GM12878 (cell line): ENCODE data around the gene MCTP2. TPM values are rescaled to one million over a fixed set of nuclear protein-coding genes. Genes with fewer than 3 reads are reported as not detected.

Experiments used
- ATAC-seq: fragments of 200-7000 bp; cut with Tn5 transposase; 3 replicates; pipeline ENCODE4 v1.9.1; 2020; ENCODE audit warnings: mild to moderate bottlenecking, moderate library complexity
- BruUV-seq: library from RNA; stranded (reverse); fragments of 400-500 nt; replicated peaks from 2 replicates; lab custom pipeline; 2021; lab: Mats Ljungman, UMichigan
- CTCF ChIA-PET: fragments of 300-600 bp; sonication (Branson Sonifier 250); formaldehyde crosslinking; extraction: SDS; loops from one replicate; lab custom pipeline; 2021; ENCODE audit warnings: inconsistent platforms; lab: Yijun Ruan, JAX
- POLR2A ChIA-PET: fragments of 350-600 bp; formaldehyde crosslinking; extraction: SDS; loops from one replicate; lab custom pipeline; 2021; ENCODE audit warnings: inconsistent platforms; lab: Charles Lee
- RAD21 ChIA-PET: fragments of 300-600 bp; sonication (Branson Sonifier 250); formaldehyde crosslinking; loops from one replicate; lab custom pipeline; 2023; ENCODE audit warnings: antibody characterized with exemption; ENCODE audit not compliant: unreplicated experiment; lab: Charles Lee
- SMC1A ChIA-PET: fragments of 300-600 bp; sonication (Branson Sonifier 250); formaldehyde crosslinking; loops from one replicate; lab custom pipeline; 2023; ENCODE audit not compliant: unreplicated experiment, uncharacterized antibody; lab: Charles Lee
- DNase-seq: peaks from one replicate; pipeline ENCODE4 v3.0.0-alpha.2; 2011; ENCODE audit warnings: low read depth, low spot score
- FAIRE-seq: peaks from 3 replicates; lab custom pipeline; 2011; peaks lifted over from hg19 to GRCh38; lab: Jason Lieb, UNC
- H2AFZ ChIP-seq: 2 replicates; pipeline ENCODE4 v1.6.0; 2011; ENCODE audit warnings: low read depth, low read length, control low read depth; ENCODE audit not compliant: control insufficient read depth
- H3K27ac ChIP-seq: 2 replicates; pipeline ENCODE4 v1.5.1; 2011; ENCODE audit warnings: control low read depth; ENCODE audit not compliant: control insufficient read depth, insufficient read depth
- H3K27me3 ChIP-seq, 2 experiments: replicated peaks in 1 of 2; 2 replicates each; pipeline versions ENCODE4 v1.6.0 to v1.6.1; 2011; ENCODE audit warnings: low read length in 1 of 2; ENCODE audit not compliant: control insufficient read depth in 2 of 2, insufficient read depth in 2 of 2
- H3K36me3 ChIP-seq, 2 experiments: 2 replicates each; pipeline ENCODE4 v1.5.1; 2011; ENCODE audit warnings: low read length in 1 of 2; ENCODE audit not compliant: control insufficient read depth in 2 of 2, insufficient read depth in 2 of 2
- H3K4me1 ChIP-seq: 2 replicates; pipeline ENCODE4 v1.6.1; 2011; ENCODE audit warnings: mild to moderate bottlenecking, low read length, moderate library complexity, mixed read lengths; ENCODE audit not compliant: control insufficient read depth, insufficient read depth
- H3K4me2 ChIP-seq: 2 replicates; pipeline ENCODE4 v1.6.0; 2011; ENCODE audit warnings: control low read depth; ENCODE audit not compliant: control insufficient read depth, insufficient read depth
- H3K4me3 ChIP-seq: fragments of 200-600 bp; sonication (generic); 2 replicates; pipeline ENCODE4 v1.5.1; 2016
- H3K79me2 ChIP-seq: 2 replicates; pipeline ENCODE4 v1.6.0; 2011; ENCODE audit warnings: low read length; ENCODE audit not compliant: control insufficient read depth, insufficient read depth
- H3K9ac ChIP-seq: 2 replicates; pipeline ENCODE4 v1.8.0; 2011; ENCODE audit warnings: low read length, control low read depth, mixed read lengths; ENCODE audit not compliant: control insufficient read depth, insufficient read depth
- H3K9me3 ChIP-seq: replicated peaks from 3 replicates; pipeline ENCODE4 v1.5.1; 2011; ENCODE audit warnings: mild to moderate bottlenecking, low read length; ENCODE audit not compliant: control insufficient read depth, insufficient read depth
- H4K20me1 ChIP-seq: 2 replicates; pipeline ENCODE4 v1.6.0; 2011; ENCODE audit not compliant: control insufficient read depth, insufficient read depth
- ATF7 ChIP-seq: fragments of 450-650 bp; IDR thresholded peaks from 2 replicates; pipeline ENCODE4 v1.6.1; 2016; ENCODE audit warnings: low read depth, mild to moderate bottlenecking
- BACH1 ChIP-seq: fragments of 450-650 bp; IDR thresholded peaks from 2 replicates; pipeline ENCODE4 v1.6.1; 2017; ENCODE audit warnings: mild to moderate bottlenecking, borderline replicate concordance
- BCLAF1 ChIP-seq: fragments of 450-650 bp; IDR thresholded peaks from 2 replicates; pipeline ENCODE4 v1.6.1; 2017; ENCODE audit warnings: antibody characterized with exemption, mild to moderate bottlenecking, moderate library complexity
- BMI1 ChIP-seq: fragments of 450-650 bp; IDR thresholded peaks from 2 replicates; pipeline ENCODE4 v1.6.1; 2016; ENCODE audit warnings: mild to moderate bottlenecking, moderate library complexity, borderline replicate concordance
- DPF2 ChIP-seq: fragments of 450-650 bp; IDR thresholded peaks from 2 replicates; pipeline ENCODE4 v1.6.1; 2017; ENCODE audit warnings: mild to moderate bottlenecking
- EP300 ChIP-seq, 2 experiments: fragments of 150-350 bp in 1 of 2; IDR thresholded peaks; 2 replicates each; pipeline ENCODE4 v1.6.1; 2011 to 2012; ENCODE audit warnings: low read depth in 2 of 2, low read length in 2 of 2, borderline replicate concordance in 1 of 2, improper control_type of control experiment in 1 of 2, inconsistent platforms in 1 of 2; ENCODE audit not compliant: control insufficient read depth in 1 of 2
- KDM1A ChIP-seq: fragments of 200-600 bp; sonication (generic); IDR thresholded peaks from 2 replicates; pipeline ENCODE4 v1.6.1; 2016; ENCODE audit warnings: borderline replicate concordance
- NFXL1 ChIP-seq: fragments of 450-650 bp; IDR thresholded peaks from 2 replicates; pipeline ENCODE4 v1.6.1; 2017; ENCODE audit warnings: antibody characterized with exemption, mild to moderate bottlenecking, borderline replicate concordance
- POLR2AphosphoS5 ChIP-seq: IDR thresholded peaks from 2 replicates; pipeline ENCODE4 v1.6.1; 2011; ENCODE audit warnings: mild to moderate bottlenecking, low read length, inconsistent platforms
- RAD21 ChIP-seq: IDR thresholded peaks from 2 replicates; pipeline ENCODE4 v1.6.1; 2011; ENCODE audit warnings: mild to moderate bottlenecking, low read depth, low read length, moderate library complexity; ENCODE audit not compliant: insufficient read depth
- RFX5 ChIP-seq: IDR thresholded peaks from 2 replicates; pipeline ENCODE4 v1.6.1; 2011; ENCODE audit warnings: low read depth, low read length, improper control_type of control experiment
- SMARCA5 ChIP-seq: fragments of 450-650 bp; IDR thresholded peaks from 2 replicates; pipeline ENCODE4 v1.6.1; 2017; ENCODE audit warnings: mild to moderate bottlenecking
- SP1 ChIP-seq: IDR thresholded peaks from one replicate; pipeline ENCODE4 v1.6.1; 2011; ENCODE audit warnings: low read depth, low read length
- TAF1 ChIP-seq: IDR thresholded peaks from 2 replicates; pipeline ENCODE4 v1.6.1; 2011; ENCODE audit warnings: mild to moderate bottlenecking, low read depth, low read length, borderline replicate concordance
- TCF12 ChIP-seq: IDR thresholded peaks from 2 replicates; pipeline ENCODE4 v1.6.1; 2011; ENCODE audit warnings: low read depth, mild to moderate bottlenecking, low read length
- TCF3 ChIP-seq: IDR thresholded peaks from 2 replicates; pipeline ENCODE4 v1.6.1; 2012; ENCODE audit warnings: low read depth, mild to moderate bottlenecking, low read length, borderline replicate concordance; ENCODE audit not compliant: insufficient read depth
- ZNF24 ChIP-seq: fragments of 450-650 bp; IDR thresholded peaks from 2 replicates; pipeline ENCODE4 v1.6.1; 2017; ENCODE audit warnings: antibody characterized with exemption, mild to moderate bottlenecking
- WGBS: methylation state at CpG from one replicate; pipeline ENCODE4 v1.1.6; 2016; ENCODE audit warnings: low lambda C conversion rate; ENCODE audit not compliant: insufficient replicate concordance, insufficient coverage; ENCODE audit errors: missing lambda C conversion rate; 5-methylcytosine and 5-hydroxymethylcytosine counted together
- in situ Hi-C: fragments of 300-500 bp; cut with MboI; formaldehyde crosslinking; loops from 9 replicates; pipeline ENCODE4 v1.14.3; 2018; ENCODE audit warnings: mixed read lengths
- intact Hi-C: fragments of 100-400 bp; cut with micrococcal nuclease; formaldehyde crosslinking; loops from one replicate; pipeline ENCODE4 v1.14.2; 2022; ENCODE audit not compliant: unreplicated experiment
- polyA plus RNA-seq, 11 experiments: library from polyadenylated mRNA; depleted of rRNA in 4 of 11; unstranded in 6 of 11; stranded (reverse) in 5 of 11; fragments of >200 nt; fragmentation: Nextera tagmentation in 4 of 11; fragmentation: Illumina TruSeq in 1 of 11; extraction: Ambion mirVana in 4 of 11; extraction: Trizol in 1 of 11; gene quantifications; 1 replicate in 1 of 11; 2 replicates in 10 of 11; pipeline versions ENCODE4 v1.2.1 to v1.2.3, GENCODE V29; 2011 to 2016; ENCODE audit warnings: inconsistent platforms in 2 of 11, missing spikeins in 2 of 11, low read depth in 1 of 11
- total RNA-seq, 4 experiments: library from RNA; depleted of rRNA in 3 of 4; stranded (reverse); fragments of >200 nt in 3 of 4; fragmentation: Illumina TruSeq in 1 of 4; extraction: Trizol in 1 of 4; gene quantifications; 2 replicates each; pipeline versions ENCODE4 v1.2.1 to v1.2.3, GENCODE V29; 2013 to 2021
- TF ChIP-seq, protein P1 (sequence below): fragments of 450-650 bp; IDR thresholded peaks from 2 replicates; pipeline ENCODE4 v1.6.1; 2018; ENCODE audit warnings: mild to moderate bottlenecking, low read depth, moderate library complexity; ENCODE audit not compliant: partially characterized antibody
- TF ChIP-seq, protein P2 (sequence below): IDR thresholded peaks from 2 replicates; pipeline ENCODE4 v1.6.1; 2011; ENCODE audit warnings: mild to moderate bottlenecking, low read depth, low read length, moderate library complexity; ENCODE audit not compliant: insufficient replicate concordance

Gene MCTP2
- total and polyA plus RNA-seq, 10 of the 15 experiments (the other 5 are each of a cell fraction or from before 2014, with no cell fraction given): 0.24 to 48.5 (median 0.88) TPM

- FAIRE-seq: no peak
- Histone ChIP-seq H3K27ac (no peak overlapping the region), H3K9me3 (no peaks in the 10 kb centered on the region), H3K36me3 (no peaks in the 10 kb centered on the region), H3K79me2 (no peaks in the 10 kb centered on the region), H2AFZ (no peak overlapping the region), H3K4me1 (no peaks in the 10 kb centered on the region), H3K4me3 (no peak overlapping the region), H3K27me3 (no peaks in the 10 kb centered on the region), H3K9ac (no peak overlapping the region), H4K20me1 (no peaks in the 10 kb centered on the region), H3K4me2 (no peak overlapping the region)
- CTCF ChIA-PET: interaction anchor here (1.0 kb wide), 1 partner anchor 144 kb away, joined by 3 read pairs; no protein-coding TSS in a partner anchor
- POLR2A ChIA-PET: no interaction called here
- in situ Hi-C loops (no loop called here), intact Hi-C loops (no loop called here)
- no peak for DNase-seq
- no peak for ATAC-seq
- WGBS: 62% methylated on average over 7 of the region's 7 CpGs
- RAD21 ChIA-PET: no interaction called here
- SMC1A ChIA-PET: interaction anchor here (1.0 to 2.3 kb wide), 3 partner anchors 15 to 388 kb away, joined by 3 to 11 read pairs (median 3); no protein-coding TSS in a partner anchor
- BruUV-seq: no TSS peak
- TF ChIP-seq TAF1 (no peak), KDM1A (no peak), BACH1 (no peak), NFXL1 (no peak), DPF2 (no peak), ZNF24 (no peak), POLR2AphosphoS5 (no peak), RFX5 (no peak), SMARCA5 (no peak), BMI1 (no peak), TCF3 (no peak), ATF7 (no peak), BCLAF1 (no peak), RAD21 (no peak), TCF12 (no peak), SP1 (no peak), EP300 (IDR thresholded peaks at IDR 0.05; ENCODE audit: borderline replicate concordance in 1 of 2, control insufficient read depth in 1 of 2, low read depth in 2 of 2, low read length in 2 of 2) (no peak)
- TF ChIP-seq, protein P1, sequence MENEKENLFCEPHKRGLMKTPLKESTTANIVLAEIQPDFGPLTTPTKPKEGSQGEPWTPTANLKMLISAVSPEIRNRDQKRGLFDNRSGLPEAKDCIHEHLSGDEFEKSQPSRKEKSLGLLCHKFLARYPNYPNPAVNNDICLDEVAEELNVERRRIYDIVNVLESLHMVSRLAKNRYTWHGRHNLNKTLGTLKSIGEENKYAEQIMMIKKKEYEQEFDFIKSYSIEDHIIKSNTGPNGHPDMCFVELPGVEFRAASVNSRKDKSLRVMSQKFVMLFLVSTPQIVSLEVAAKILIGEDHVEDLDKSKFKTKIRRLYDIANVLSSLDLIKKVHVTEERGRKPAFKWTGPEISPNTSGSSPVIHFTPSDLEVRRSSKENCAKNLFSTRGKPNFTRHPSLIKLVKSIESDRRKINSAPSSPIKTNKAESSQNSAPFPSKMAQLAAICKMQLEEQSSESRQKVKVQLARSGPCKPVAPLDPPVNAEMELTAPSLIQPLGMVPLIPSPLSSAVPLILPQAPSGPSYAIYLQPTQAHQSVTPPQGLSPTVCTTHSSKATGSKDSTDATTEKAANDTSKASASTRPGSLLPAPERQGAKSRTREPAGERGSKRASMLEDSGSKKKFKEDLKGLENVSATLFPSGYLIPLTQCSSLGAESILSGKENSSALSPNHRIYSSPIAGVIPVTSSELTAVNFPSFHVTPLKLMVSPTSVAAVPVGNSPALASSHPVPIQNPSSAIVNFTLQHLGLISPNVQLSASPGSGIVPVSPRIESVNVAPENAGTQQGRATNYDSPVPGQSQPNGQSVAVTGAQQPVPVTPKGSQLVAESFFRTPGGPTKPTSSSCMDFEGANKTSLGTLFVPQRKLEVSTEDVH: no peak
- TF ChIP-seq, protein P2, sequence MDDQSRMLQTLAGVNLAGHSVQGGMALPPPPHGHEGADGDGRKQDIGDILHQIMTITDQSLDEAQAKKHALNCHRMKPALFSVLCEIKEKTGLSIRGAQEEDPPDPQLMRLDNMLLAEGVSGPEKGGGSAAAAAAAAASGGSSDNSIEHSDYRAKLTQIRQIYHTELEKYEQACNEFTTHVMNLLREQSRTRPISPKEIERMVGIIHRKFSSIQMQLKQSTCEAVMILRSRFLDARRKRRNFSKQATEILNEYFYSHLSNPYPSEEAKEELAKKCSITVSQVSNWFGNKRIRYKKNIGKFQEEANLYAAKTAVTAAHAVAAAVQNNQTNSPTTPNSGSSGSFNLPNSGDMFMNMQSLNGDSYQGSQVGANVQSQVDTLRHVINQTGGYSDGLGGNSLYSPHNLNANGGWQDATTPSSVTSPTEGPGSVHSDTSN: no peak
Observed at GRCh38 chr15:94477913-94478553, 246.7 kb downstream of the MCTP2 start.
